ENCODE results near the gene VAMP8.
"Not testable (repeated sequence)": the region's sequence is repeated elsewhere in the genome, so short reads cannot be mapped to it uniquely, and the experiment has no call there.

VAMP8 gene

GRCh38 chr2:85598594-85599340 lies 21.4 kb downstream of the VAMP8 start:
- no peak for DNase-seq (ENCODE audit: low spot score)

- DNase-seq (ENCODE audit: low spot score), result no peak
Measured at GRCh38 chr2:85599468-85600234, 22.3 kb downstream of the VAMP8 start.

GRCh38 chr2:85600235-85600575 lies 22.8 kb downstream of the VAMP8 start:
- no peak for DNase-seq (ENCODE audit: low spot score)

- DNase-seq (ENCODE audit: low spot score), result no peak
Measured at GRCh38 chr2:85600951-85601770, 23.8 kb downstream of the VAMP8 start.

DNA sequence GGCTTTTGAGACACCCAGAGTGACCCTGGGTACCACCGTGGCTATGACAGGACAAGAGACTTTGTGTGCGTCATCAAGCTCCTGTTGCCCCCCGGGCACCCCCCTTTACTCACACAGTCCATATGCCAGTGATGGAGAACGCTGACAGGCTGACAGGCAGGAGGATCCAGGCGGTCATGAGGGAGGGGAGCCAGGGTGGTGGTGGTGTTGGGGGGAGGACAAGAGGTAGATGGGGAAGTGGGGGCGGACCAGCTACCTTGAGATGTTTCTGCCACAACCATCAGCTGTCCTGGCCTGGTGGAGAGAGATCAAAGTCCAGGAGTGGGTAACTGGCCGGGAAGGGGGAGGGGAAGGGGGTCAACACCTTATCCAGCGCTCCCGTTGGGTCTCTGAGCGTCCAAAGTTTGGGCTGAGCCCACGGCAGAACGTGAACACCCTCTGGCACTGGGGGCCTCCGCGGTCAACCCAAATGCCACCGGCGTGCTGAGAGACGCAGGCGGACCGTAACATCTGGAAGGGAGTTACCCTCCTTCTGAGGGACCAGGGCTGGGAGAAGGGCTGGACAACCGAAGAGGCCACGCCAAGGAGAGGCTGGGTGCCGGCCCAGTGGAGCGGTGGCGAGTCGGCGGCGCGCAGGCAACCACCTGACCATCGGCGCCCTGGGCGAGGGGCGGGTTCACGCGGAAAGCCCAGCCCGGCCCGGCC lies 24.5 kb downstream of the VAMP8 start:
- no peak for DNase-seq (ENCODE audit: low spot score)

DNA sequence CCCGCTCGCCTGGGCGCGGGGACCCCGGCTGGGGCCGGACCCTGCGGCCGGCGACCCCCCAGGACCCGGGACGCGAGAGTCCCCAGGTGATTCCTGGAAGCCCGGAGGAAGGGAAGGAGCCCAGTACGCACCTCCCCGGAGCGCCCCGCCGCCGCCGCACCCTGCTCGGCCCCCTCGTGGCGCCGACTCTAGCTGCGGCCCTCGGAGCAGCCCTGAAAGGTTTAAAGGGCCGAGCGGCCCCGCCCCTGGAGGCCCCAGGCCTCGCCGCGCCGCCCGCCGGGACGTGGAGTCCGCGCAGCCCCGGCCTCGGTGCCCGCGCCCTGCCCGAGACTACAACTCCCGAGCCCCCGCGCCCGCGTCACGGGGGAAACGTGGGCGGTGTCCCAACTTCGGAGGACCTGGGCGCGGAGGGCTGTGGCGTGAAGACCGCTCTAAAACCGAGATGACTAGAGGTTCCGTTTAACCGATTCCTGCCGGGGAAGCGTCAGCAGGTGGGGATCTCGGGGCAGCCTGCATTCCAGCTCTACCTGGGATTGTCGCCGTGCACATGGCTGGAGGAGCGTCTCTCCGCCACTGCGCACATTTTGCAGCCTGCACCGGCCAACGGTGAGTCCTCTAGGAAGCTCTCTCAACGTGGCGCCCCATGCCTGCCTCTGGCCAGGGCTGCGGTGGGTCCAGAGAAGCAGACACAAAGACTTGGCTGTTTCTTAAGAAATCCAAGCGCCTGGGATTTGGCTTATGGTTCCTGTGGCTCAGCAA lies 25.3 kb downstream of the VAMP8 start, which contains the start of gene TMEM150A:
Gene TMEM150A, minus strand, starts transcription at position 223 of the 759 bp plus-strand sequence. CDS start 750 bp downstream, outside the sequence.
- peak; percentile 87 for DNase-seq (ENCODE audit: low spot score)

GRCh38 chr2:85604133-85604444 lies 26.7 kb downstream of the VAMP8 start:
- not testable (repeated sequence) for DNase-seq (ENCODE audit: low spot score)

GRCh38 chr2:85604568-85605339 lies 27.4 kb downstream of the VAMP8 start:
- no peak for DNase-seq (ENCODE audit: low spot score)

GRCh38 chr2:85605406-85606115 lies 28.2 kb downstream of the VAMP8 start:
- no peak for DNase-seq (ENCODE audit: low spot score)

DNA sequence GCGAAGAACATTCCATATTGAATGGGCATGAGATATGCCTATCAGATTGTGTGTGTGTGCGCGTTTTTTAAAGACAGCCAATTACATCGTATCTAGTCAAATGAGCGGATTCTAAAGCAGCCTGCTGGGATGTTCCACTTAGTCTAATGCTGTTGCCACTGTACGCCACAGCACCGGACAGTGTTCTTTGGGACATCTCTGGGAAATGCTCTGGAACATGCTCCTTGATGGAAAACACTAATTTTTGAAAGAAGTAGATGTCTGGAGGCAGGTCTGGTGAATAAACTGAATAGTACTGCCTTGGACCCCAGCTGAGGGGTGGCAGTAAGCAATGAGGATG lies 28.7 kb downstream of the VAMP8 start:
- no peak for DNase-seq (ENCODE audit: low spot score)

- DNase-seq (ENCODE audit: low spot score), result no peak
Measured at GRCh38 chr2:85607268-85608215, 30.2 kb downstream of the VAMP8 start.

DNA sequence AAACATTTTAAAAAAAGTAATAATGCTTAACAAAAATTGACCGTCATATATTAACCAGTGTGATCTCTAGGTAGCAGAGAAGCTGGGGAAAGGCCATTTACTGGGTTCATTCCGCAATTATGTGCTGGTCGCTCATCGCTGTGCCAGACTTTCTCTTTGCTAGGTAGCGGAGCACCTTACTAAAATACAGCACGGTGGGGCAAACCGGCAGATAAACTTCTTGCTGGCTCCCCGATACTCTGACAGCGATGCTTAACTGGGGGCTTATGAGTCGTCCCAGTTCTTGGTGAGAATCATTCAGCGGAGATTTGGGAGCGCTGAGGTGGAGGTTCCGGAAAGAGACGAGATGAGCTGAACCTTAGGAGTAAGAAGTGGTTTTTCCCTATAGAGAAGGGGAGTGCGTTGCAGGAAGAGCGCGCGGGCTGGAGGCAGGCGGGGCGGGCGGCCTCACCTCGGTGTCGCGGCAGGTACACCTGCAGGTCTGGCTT lies 33.9 kb downstream of the VAMP8 start:
- DNase-seq (ENCODE audit: low spot score), result no peak

GRCh38 chr2:85611705-85612587 lies 34.6 kb downstream of the VAMP8 start, which contains the start of gene C2orf68:
Gene C2orf68 (minus strand): TSS chr2:85612066. CDS start chr2:85611984, 82 bp downstream.
- peak; percentile 81 for DNase-seq (ENCODE audit: low spot score)

GRCh38 chr2:85613717-85614515 lies 36.5 kb downstream of the VAMP8 start:
- DNase-seq (ENCODE audit: low spot score), result no peak

DNA sequence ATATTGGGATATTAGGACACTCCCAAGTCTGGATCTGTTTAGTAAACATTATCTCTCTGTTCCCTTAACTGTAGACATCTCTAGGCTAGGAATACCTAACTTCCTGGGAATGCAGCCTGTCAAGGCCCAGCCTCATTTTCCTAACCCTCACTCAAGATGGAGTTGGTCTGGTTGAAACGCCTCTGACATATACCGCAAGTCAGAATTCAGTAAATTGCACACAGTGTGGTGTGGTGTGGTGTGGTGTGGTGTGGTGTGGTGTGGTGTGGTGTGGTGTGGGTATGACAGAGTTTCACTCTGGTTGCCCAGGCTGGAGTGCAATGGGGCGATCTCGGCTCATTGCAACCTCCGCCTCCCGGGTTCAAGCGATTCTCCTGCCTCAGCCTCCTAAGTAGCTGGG lies 37.4 kb downstream of the VAMP8 start:
- not testable (repeated sequence) for DNase-seq (ENCODE audit: low spot score)

DNA sequence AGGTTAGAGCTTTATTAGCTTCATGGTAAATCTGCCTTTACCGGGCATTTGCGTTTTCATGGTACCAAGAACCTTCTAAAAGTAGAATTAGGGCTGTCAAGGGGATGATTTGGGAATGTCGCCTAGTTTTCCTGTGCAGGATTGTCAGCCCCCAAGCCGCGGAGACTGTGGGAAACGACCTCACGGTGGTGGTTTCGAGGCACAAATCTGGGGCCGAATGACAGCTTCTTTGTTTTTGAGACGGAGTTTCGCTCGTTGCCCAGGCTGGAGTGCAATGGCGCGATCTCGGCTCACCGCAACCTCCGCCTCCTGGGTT lies 38.0 kb downstream of the VAMP8 start:
- DNase-seq (ENCODE audit: low spot score), result no peak

GRCh38 chr2:85617723-85618122 lies 40.3 kb downstream of the VAMP8 start:
- DNase-seq (ENCODE audit: low spot score), result not testable (repeated sequence)
